ENCODE measurements around the gene AGAP3.

The AGAP3 gene

GRCh38 chr7:151085691-151086620 lies at the start of gene AGAP3:
AGAP3 (plus strand) TSS chr7:151086475; CDS start chr7:151086742, 267 bp downstream.
- Histone ChIP-seq H2AFZ (ENCODE audit: low read depth, low read length) (peak within 1 kb of the TSS; percentile 87; the same call in 1 of the 2 replicates), H3K79me2 (ENCODE audit: low read length) (peaks cover 61% of the 10 kb centered on the region), H3K27ac (ENCODE audit: low read length) (peak within 1 kb of the TSS; percentile 33), H3K4me2 (ENCODE audit: low read length) (peak within 1 kb of the TSS; percentile 99), H3K27me3 (ENCODE audit: low read depth, low read length) (no peaks in the 10 kb centered on the region), H3K36me3 (replicated peaks; ENCODE audit: low read depth, low read length) (peaks cover 6% of the 10 kb centered on the region), H4K20me1 (ENCODE audit: insufficient read depth, low read length) (peaks cover 13% of the 10 kb centered on the region), H3K9me3 (ENCODE audit: insufficient read depth, low read length) (no peaks in the 10 kb centered on the region), H3K4me1 (ENCODE audit: low read length) (peaks cover 40% of the 10 kb centered on the region), H3K4me3 (ENCODE audit: low read length) (peak within 1 kb of the TSS; percentile 93), H3K9ac (ENCODE audit: low read length) (peak within 1 kb of the TSS; percentile 94)
- TF ChIP-seq EZH2phosphoT487 (IDR thresholded peaks at IDR 0.05; ENCODE audit: low read depth) (no peak), CTCF (IDR thresholded peaks at IDR 0.05; ENCODE audit: low read depth, low read length) (no peak)

GRCh38 chr7:151038951-151039849 lies 47.1 kb upstream of the AGAP3 start:
- no peak overlapping the region for H3K9ac ChIP-seq (ENCODE audit: low read length)
- H3K79me2 ChIP-seq (ENCODE audit: low read length): no peaks in the 10 kb centered on the region
- no peak overlapping the region for H3K4me2 ChIP-seq (ENCODE audit: low read length)
- H2AFZ ChIP-seq (ENCODE audit: low read depth, low read length): no peak overlapping the region
- TF ChIP-seq EZH2phosphoT487 (IDR thresholded peaks at IDR 0.05; ENCODE audit: low read depth) (no peak), CTCF (IDR thresholded peaks at IDR 0.05; ENCODE audit: low read depth, low read length) (no peak)
- H3K4me1 ChIP-seq (ENCODE audit: low read length): no peaks in the 10 kb centered on the region
- no peaks in the 10 kb centered on the region for H3K27me3 ChIP-seq (ENCODE audit: low read depth, low read length)
- H3K4me3 ChIP-seq (ENCODE audit: low read length): no peak overlapping the region
- no peaks in the 10 kb centered on the region for H3K9me3 ChIP-seq (ENCODE audit: insufficient read depth, low read length)
- no peaks in the 10 kb centered on the region for H3K36me3 ChIP-seq (replicated peaks; ENCODE audit: low read depth, low read length)
- no peak overlapping the region for H3K27ac ChIP-seq (ENCODE audit: low read length)
- no peaks in the 10 kb centered on the region for H4K20me1 ChIP-seq (ENCODE audit: insufficient read depth, low read length)

- TF ChIP-seq EZH2phosphoT487 (IDR thresholded peaks at IDR 0.05; ENCODE audit: low read depth) (no peak), CTCF (IDR thresholded peaks at IDR 0.05; ENCODE audit: low read depth, low read length) (no peak)
- Histone ChIP-seq H3K4me1 (ENCODE audit: low read length) (no peaks in the 10 kb centered on the region), H3K4me2 (ENCODE audit: low read length) (no peak overlapping the region), H3K9ac (ENCODE audit: low read length) (no peak overlapping the region), H3K27ac (ENCODE audit: low read length) (no peak overlapping the region), H4K20me1 (ENCODE audit: insufficient read depth, low read length) (no peaks in the 10 kb centered on the region), H3K36me3 (replicated peaks; ENCODE audit: low read depth, low read length) (no peaks in the 10 kb centered on the region), H3K4me3 (ENCODE audit: low read length) (no peak overlapping the region), H3K79me2 (ENCODE audit: low read length) (no peaks in the 10 kb centered on the region), H2AFZ (ENCODE audit: low read depth, low read length) (no peak overlapping the region), H3K27me3 (ENCODE audit: low read depth, low read length) (no peaks in the 10 kb centered on the region), H3K9me3 (ENCODE audit: insufficient read depth, low read length) (no peaks in the 10 kb centered on the region)
Measured at GRCh38 chr7:151039850-151040548, 46.3 kb upstream of the AGAP3 start.

Data from OCI-LY3 (cell line).